Measurements from ENCODE around the gene SMARCA2. TPM values are rescaled to one million over a fixed set of nuclear protein-coding genes. Genes with fewer than 3 reads are reported as not detected.

Gene SMARCA2
- total RNA-seq, 1 experiment from 2014 or later = 108 TPM

DNA sequence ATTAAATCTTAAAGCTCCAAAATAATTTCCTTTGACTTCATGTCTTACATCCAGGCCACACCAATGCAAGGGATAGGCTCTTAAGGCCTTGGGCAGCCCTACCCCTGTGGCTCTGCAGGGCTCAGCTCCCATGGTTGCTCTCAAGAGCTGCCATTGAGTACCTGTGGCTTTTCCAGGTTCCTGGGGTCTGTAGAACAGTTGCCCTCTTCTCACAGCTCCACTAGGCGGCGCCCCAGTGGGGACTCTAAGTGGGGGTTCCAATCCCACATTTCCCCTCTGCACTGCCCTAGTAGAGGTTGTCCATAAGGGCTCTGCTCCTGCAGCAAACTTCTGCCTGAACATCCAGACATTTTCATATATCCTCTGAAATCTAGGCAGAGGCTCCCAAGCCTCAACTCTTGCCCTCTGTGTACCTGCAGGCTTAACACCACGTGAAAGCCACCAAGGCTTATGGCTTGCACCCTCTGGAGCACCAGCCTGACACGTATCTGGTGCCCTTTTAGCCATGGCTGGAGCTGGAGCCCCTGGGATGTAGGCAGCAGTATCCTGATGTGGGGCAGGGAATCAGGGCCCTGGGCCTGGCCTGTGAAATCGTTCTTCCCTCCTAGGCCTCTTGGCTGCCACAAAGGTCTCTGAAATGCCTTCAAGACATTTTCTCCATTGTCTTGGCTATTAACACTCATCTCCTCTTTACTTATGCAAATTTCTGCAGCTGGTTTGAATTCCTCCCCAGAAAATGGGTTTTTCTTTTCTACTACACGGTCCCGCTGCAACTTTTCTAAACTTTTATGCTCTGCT, 185.1 kb downstream of the SMARCA2 start:
- Histone ChIP-seq H3K36me3 (ENCODE audit: insufficient read depth, low read length) (no peaks in the 10 kb centered on the region), H3K4me2 (ENCODE audit: low read depth, low read length, poor library complexity, severe bottlenecking) (peak overlapping the region; percentile 19), H3K4me1 (ENCODE audit: low read length) (peaks cover 16% of the 10 kb centered on the region), H3K79me2 (ENCODE audit: low read length) (no peaks in the 10 kb centered on the region), H3K9me3 (ENCODE audit: low read length) (no peaks in the 10 kb centered on the region), H3K27ac (ENCODE audit: low read length) (peak overlapping the region; percentile 52), H3K27me3 (ENCODE audit: low read length) (no peaks in the 10 kb centered on the region), H3K9me2 (replicated peaks; ENCODE audit: insufficient read depth, low read length) (no peaks in the 10 kb centered on the region), H3K4me3 (ENCODE audit: low read length) (0 out of 2 replicates have a peak overlapping the region, but pooled peaks have one; percentile 4), H2AFZ (ENCODE audit: low read length) (no peak overlapping the region), H3K9ac (ENCODE audit: low read length) (no peak overlapping the region), H4K20me1 (ENCODE audit: insufficient read depth, low read depth, low read length) (no peaks in the 10 kb centered on the region)
- peak; percentile 66 for DNase-seq

DNA sequence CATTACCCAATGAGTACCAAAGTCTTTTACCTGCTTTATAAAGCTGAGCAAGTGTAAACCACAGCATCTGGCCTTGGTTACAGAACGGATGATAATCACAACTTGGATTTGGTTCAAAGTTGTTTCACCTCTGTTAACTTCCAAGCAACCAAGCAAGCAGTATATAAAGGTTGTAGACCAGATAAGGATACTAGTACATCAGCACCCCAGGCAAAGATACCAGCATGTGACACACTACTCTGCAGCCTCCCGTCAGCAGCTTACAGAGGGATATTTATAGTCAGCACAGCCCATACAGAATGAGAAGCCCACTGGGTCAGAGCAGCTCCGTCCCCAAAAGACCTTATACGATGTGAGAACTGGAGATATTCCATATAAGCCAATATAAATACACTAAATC, 193.3 kb downstream of the SMARCA2 start:
- Histone ChIP-seq H3K79me2 (ENCODE audit: low read length) (no peaks in the 10 kb centered on the region), H4K20me1 (ENCODE audit: insufficient read depth, low read depth, low read length) (no peaks in the 10 kb centered on the region), H3K4me3 (ENCODE audit: low read length) (no peak overlapping the region), H3K36me3 (ENCODE audit: insufficient read depth, low read length) (no peaks in the 10 kb centered on the region), H3K4me1 (ENCODE audit: low read length) (peaks cover 20% of the 10 kb centered on the region), H3K9ac (ENCODE audit: low read length) (no peak overlapping the region), H3K9me3 (ENCODE audit: low read length) (no peaks in the 10 kb centered on the region), H3K27me3 (ENCODE audit: low read length) (no peaks in the 10 kb centered on the region), H2AFZ (ENCODE audit: low read length) (no peak overlapping the region), H3K4me2 (ENCODE audit: low read depth, low read length, poor library complexity, severe bottlenecking) (no peak overlapping the region), H3K27ac (ENCODE audit: low read length) (no peak overlapping the region), H3K9me2 (replicated peaks; ENCODE audit: insufficient read depth, low read length) (no peaks in the 10 kb centered on the region)
- DNase-seq = no peak

DNA sequence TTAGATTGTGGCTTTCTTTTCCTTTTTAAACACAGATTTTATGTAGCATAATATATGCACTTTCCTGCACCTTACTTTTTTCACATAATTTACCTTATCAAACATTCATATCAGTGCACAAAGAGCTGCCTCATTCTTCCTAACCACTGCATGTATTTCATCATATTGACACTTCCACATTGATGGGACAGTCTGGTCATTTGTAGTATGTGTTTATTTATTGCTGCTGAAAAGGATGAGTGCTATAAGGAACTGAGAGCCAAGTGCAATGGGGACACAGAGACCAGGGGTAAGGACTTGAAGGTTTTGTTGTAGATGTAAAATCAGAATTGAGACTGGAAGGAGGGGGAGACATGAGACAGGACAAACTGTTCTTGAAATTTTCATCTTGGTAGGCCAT, 193.8 kb downstream of the SMARCA2 start:
- H4K20me1 ChIP-seq (ENCODE audit: insufficient read depth, low read depth, low read length) = no peaks in the 10 kb centered on the region
- no peak overlapping the region for H3K4me3 ChIP-seq (ENCODE audit: low read length)
- 0 out of 2 replicates have a peak overlapping the region, but pooled peaks have one; percentile 4 for H2AFZ ChIP-seq (ENCODE audit: low read length)
- H3K9me2 ChIP-seq (replicated peaks; ENCODE audit: insufficient read depth, low read length) = no peaks in the 10 kb centered on the region
- no peak overlapping the region for H3K9ac ChIP-seq (ENCODE audit: low read length)
- no peak for DNase-seq
- no peaks in the 10 kb centered on the region for H3K27me3 ChIP-seq (ENCODE audit: low read length)
- peak overlapping the region; percentile 3; the same call in 1 of the 2 replicates for H3K27ac ChIP-seq (ENCODE audit: low read length)
- H3K79me2 ChIP-seq (ENCODE audit: low read length) = no peaks in the 10 kb centered on the region
- peaks cover 20% of the 10 kb centered on the region for H3K4me1 ChIP-seq (ENCODE audit: low read length)
- no peaks in the 10 kb centered on the region for H3K9me3 ChIP-seq (ENCODE audit: low read length)
- H3K4me2 ChIP-seq (ENCODE audit: low read depth, low read length, poor library complexity, severe bottlenecking) = no peak overlapping the region
- no peaks in the 10 kb centered on the region for H3K36me3 ChIP-seq (ENCODE audit: insufficient read depth, low read length)

DNA sequence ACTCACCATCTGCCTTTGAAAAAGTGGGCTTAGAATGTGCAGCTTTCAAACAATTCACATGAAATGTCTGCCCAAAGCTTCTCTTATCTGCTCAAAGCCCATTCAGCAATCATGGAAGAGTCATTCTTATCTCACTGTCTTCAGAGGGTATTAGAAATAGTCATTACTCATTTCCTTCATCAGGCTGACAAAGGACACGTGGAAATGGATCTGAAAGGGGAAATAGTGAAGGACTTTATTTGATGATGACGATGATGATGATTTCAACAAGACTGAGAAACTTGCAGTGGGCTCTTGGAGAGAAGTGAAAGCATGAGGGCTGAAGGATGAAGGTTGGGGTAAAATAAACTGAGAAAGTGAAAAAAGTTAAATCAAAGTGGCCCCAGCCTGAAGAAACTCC, 194.3 kb downstream of the SMARCA2 start:
- Histone ChIP-seq H3K79me2 (ENCODE audit: low read length) (no peaks in the 10 kb centered on the region), H3K9me3 (ENCODE audit: low read length) (no peaks in the 10 kb centered on the region), H2AFZ (ENCODE audit: low read length) (peak overlapping the region; percentile 4; the same call in 1 of the 2 replicates), H3K27ac (ENCODE audit: low read length) (peak overlapping the region; percentile 3; the same call in 1 of the 2 replicates), H3K9me2 (replicated peaks; ENCODE audit: insufficient read depth, low read length) (no peaks in the 10 kb centered on the region), H3K27me3 (ENCODE audit: low read length) (no peaks in the 10 kb centered on the region), H3K4me2 (ENCODE audit: low read depth, low read length, poor library complexity, severe bottlenecking) (peak overlapping the region; percentile 5), H3K36me3 (ENCODE audit: insufficient read depth, low read length) (no peaks in the 10 kb centered on the region), H3K4me3 (ENCODE audit: low read length) (no peak overlapping the region), H3K9ac (ENCODE audit: low read length) (0 out of 2 replicates have a peak overlapping the region, but pooled peaks have one; percentile 6), H3K4me1 (ENCODE audit: low read length) (peaks cover 20% of the 10 kb centered on the region), H4K20me1 (ENCODE audit: insufficient read depth, low read depth, low read length) (no peaks in the 10 kb centered on the region)
- DNase-seq = no peak

DNA sequence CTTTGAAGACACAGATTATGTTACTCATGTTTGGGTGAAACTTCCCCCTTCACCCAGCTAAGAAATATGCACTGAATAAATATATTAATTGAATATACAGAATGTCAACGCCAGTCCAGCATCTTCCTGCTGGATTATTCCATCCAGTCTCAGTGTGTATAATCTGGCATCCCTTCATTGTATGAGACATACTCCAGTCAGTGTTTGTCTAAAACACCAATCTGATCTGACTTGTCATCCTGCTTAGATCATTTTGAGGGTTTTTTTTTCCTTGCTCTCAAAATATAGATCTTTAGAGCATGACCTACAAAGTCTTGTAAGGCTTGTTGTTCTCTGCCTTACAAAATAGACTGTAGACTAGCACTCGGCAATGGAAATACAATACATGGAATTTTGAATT, 195.1 kb downstream of the SMARCA2 start:
- DNase-seq = no peak

DNA sequence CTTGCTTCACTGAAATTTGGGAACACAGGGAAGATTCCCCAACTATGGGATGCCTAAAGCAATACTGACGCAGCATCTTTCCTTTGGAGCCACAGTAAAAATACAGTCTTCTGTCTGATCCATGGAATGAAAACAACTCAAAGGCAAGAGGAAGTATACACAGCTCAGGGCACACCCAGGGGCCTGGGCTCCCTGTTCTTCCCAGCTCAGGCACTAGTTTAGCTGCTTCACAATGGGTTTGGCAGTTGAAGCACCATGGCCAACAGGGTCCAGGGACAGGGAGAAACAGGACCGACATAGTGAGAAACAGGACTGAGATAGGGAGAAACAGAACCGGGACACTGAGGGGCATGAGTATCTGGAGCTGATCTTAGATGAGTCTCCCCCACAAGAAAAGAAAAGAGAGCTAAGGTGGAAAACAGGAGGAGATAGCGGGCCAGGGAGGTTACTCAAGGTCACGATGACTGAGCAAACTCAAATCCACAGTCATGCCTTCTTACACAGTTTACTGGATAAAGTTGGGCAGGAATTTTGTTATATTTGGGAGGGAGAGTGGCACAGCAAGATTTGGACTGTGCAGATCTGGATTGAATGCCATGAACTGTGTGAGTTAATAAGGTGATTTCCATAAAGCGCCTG, 198.8 kb downstream of the SMARCA2 start:
- no peaks in the 10 kb centered on the region for H3K9me3 ChIP-seq (ENCODE audit: low read length)
- H3K27ac ChIP-seq (ENCODE audit: low read length) = no peak overlapping the region
- H3K27me3 ChIP-seq (ENCODE audit: low read length) = no peaks in the 10 kb centered on the region
- no peak for DNase-seq
- no peak overlapping the region for H3K4me3 ChIP-seq (ENCODE audit: low read length)
- H3K4me1 ChIP-seq (ENCODE audit: low read length) = peaks cover 14% of the 10 kb centered on the region
- H3K4me2 ChIP-seq (ENCODE audit: low read depth, low read length, poor library complexity, severe bottlenecking) = no peak overlapping the region
- no peaks in the 10 kb centered on the region for H4K20me1 ChIP-seq (ENCODE audit: insufficient read depth, low read depth, low read length)
- H3K9ac ChIP-seq (ENCODE audit: low read length) = no peak overlapping the region
- H3K9me2 ChIP-seq (replicated peaks; ENCODE audit: insufficient read depth, low read length) = no peaks in the 10 kb centered on the region
- no peaks in the 10 kb centered on the region for H3K79me2 ChIP-seq (ENCODE audit: low read length)
- H3K36me3 ChIP-seq (ENCODE audit: insufficient read depth, low read length) = no peaks in the 10 kb centered on the region
- H2AFZ ChIP-seq (ENCODE audit: low read length) = no peak overlapping the region

More for the DNA sequence above, 195.1 kb downstream of the SMARCA2 start:
- Histone ChIP-seq H3K4me3 (ENCODE audit: low read length) (no peak overlapping the region), H2AFZ (ENCODE audit: low read length) (0 out of 2 replicates have a peak overlapping the region, but pooled peaks have one; percentile 4), H3K27ac (ENCODE audit: low read length) (no peak overlapping the region), H3K4me1 (ENCODE audit: low read length) (peaks cover 16% of the 10 kb centered on the region), H3K9ac (ENCODE audit: low read length) (no peak overlapping the region), H3K27me3 (ENCODE audit: low read length) (no peaks in the 10 kb centered on the region), H3K4me2 (ENCODE audit: low read depth, low read length, poor library complexity, severe bottlenecking) (peak overlapping the region; percentile 5), H4K20me1 (ENCODE audit: insufficient read depth, low read depth, low read length) (no peaks in the 10 kb centered on the region), H3K9me2 (replicated peaks; ENCODE audit: insufficient read depth, low read length) (no peaks in the 10 kb centered on the region), H3K9me3 (ENCODE audit: low read length) (no peaks in the 10 kb centered on the region), H3K79me2 (ENCODE audit: low read length) (no peaks in the 10 kb centered on the region), H3K36me3 (ENCODE audit: insufficient read depth, low read length) (no peaks in the 10 kb centered on the region)

DNA sequence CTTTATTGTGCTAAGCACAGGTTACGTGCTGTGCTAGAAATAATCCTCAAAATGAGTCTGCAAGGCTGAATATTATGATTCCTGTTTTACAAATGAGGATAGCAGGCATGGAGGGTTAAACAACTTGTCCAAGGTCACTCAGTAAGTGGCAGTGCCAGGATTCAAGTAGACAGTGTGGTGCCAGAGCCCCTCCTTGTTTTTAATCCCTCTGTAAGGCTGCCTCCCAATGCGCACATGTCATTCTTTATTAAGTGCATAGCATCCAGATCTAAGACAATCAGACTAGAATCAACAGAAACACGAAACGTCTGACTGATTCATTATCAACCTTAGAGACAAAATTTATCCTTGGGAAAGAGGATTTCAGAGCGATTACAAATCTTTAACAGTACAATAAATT, 199.6 kb downstream of the SMARCA2 start:
- Histone ChIP-seq H3K36me3 (ENCODE audit: insufficient read depth, low read length) (no peaks in the 10 kb centered on the region), H3K4me2 (ENCODE audit: low read depth, low read length, poor library complexity, severe bottlenecking) (no peak overlapping the region), H3K9me2 (replicated peaks; ENCODE audit: insufficient read depth, low read length) (no peaks in the 10 kb centered on the region), H3K4me1 (ENCODE audit: low read length) (peaks cover 7% of the 10 kb centered on the region), H3K9me3 (ENCODE audit: low read length) (no peaks in the 10 kb centered on the region), H2AFZ (ENCODE audit: low read length) (no peak overlapping the region), H3K79me2 (ENCODE audit: low read length) (no peaks in the 10 kb centered on the region), H3K4me3 (ENCODE audit: low read length) (no peak overlapping the region), H3K9ac (ENCODE audit: low read length) (no peak overlapping the region), H3K27me3 (ENCODE audit: low read length) (no peaks in the 10 kb centered on the region), H3K27ac (ENCODE audit: low read length) (no peak overlapping the region), H4K20me1 (ENCODE audit: insufficient read depth, low read depth, low read length) (no peaks in the 10 kb centered on the region)
- DNase-seq = no peak

DNA sequence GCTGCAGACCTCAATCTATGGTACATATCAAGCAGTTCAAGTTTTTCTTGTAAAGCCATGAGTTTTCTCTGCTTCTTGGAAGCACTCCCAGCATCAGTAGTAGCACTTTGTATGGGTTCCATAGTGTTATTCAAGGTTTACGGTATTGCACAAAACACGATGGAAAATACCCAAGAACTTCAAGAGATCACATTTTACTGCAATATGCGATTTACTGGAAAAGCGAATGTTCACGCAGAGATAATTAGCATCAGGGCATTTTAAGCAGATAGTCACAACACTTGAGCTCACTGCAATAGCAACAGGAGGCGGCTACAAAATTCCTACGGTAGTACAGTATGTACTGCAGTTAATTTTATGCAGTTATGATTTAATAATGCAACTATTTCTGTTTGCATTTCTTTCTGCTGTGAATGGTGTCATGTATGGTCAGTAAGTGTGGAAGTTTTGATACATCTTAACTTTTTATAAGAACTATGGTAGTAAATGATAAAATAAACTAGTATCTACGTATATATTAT, 200.8 kb downstream of the SMARCA2 start:
- H3K27me3 ChIP-seq (ENCODE audit: low read length) = no peaks in the 10 kb centered on the region
- no peak for DNase-seq

More for the DNA sequence above, 200.8 kb downstream of the SMARCA2 start:
- Histone ChIP-seq H2AFZ (ENCODE audit: low read length) (no peak overlapping the region), H3K27ac (ENCODE audit: low read length) (no peak overlapping the region), H3K4me1 (ENCODE audit: low read length) (no peaks in the 10 kb centered on the region; the same call in 1 of the 2 replicates), H3K79me2 (ENCODE audit: low read length) (no peaks in the 10 kb centered on the region), H3K9ac (ENCODE audit: low read length) (no peak overlapping the region), H3K9me2 (replicated peaks; ENCODE audit: insufficient read depth, low read length) (no peaks in the 10 kb centered on the region), H3K9me3 (ENCODE audit: low read length) (no peaks in the 10 kb centered on the region), H3K4me3 (ENCODE audit: low read length) (no peak overlapping the region), H3K4me2 (ENCODE audit: low read depth, low read length, poor library complexity, severe bottlenecking) (no peak overlapping the region), H3K36me3 (ENCODE audit: insufficient read depth, low read length) (no peaks in the 10 kb centered on the region), H4K20me1 (ENCODE audit: insufficient read depth, low read depth, low read length) (no peaks in the 10 kb centered on the region)

All from Karpas-422 (cell line).